HG03064 (cell line): ENCODE data around the gene SLC12A7.
"Not testable (repeated sequence)": the region's sequence is repeated elsewhere in the genome, so short reads cannot be mapped to it uniquely, and the experiment has no call there.

ENCODE experiments used
- ATAC-seq: cut with Tn5 transposase; IDR thresholded peaks from one replicate; pipeline ENCODE4 v1.9.1; 2021; ENCODE audit warnings: low read depth; ENCODE audit not compliant: unreplicated experiment

SLC12A7 gene

DNA sequence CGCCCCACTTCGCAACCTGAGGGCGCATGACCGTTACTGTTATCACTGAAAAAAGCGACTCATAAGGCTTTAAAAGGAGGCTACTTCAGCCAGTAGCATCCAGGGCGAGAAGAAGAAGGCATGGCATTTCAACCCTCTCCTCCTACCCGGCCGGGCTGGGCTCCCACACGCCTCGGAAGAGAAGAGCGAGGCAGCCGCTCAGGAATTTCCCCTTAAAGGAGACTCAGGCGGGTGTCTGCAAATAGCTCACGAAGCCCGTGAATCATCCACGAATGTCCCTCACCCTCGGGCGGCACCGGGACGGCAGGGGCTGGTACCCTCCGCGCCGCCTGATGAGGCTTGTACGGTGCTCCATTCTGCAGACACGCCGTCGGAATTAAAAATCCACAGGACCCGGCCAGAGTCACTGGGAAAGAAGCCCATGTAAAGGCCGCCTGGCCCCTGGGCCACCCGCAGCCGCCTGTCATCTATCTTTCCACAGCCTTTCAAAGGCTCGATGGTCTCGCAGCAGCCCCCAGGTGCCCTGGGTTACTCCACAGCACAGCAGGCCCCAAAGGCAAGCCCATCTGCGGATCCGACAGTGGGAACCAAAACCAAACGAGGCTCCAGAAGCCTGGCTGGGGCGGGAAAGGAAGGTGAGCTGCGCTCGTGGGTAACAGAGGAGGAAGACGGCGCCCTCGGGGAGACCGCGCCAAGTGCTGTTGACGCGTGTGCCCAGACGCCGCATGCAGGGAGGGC lies 11.8 kb downstream of the SLC12A7 start:
- no peak for ATAC-seq

DNA sequence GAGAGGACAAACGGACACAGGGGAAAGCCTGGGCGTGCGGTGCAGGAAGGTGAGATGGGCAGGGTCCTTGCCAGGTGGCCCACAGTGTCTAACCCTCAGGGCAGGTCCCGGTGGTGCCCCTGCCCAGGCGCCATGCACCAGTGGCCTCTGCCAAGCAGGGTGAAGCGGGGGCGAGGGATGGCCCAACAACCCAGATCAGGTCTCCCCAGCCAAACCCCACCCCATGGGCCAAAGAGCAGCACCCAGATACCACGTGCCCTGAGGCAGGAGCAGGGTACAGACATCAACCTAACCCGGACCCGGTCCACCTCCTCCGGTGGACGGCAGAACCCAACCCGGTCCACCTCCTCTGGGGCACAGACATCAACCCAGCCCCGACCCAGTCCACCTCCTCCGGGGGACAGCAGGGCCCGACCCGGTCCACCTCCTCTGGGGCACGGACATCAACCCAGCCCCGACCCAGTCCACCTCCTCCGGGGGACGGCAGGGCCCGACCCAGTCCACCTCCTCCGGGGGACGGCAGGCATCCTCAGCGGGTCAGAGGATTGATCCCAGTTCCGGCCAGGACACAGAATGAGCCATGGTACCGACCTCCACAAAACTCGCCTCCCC lies 12.8 kb downstream of the SLC12A7 start:
- no peak for ATAC-seq

DNA sequence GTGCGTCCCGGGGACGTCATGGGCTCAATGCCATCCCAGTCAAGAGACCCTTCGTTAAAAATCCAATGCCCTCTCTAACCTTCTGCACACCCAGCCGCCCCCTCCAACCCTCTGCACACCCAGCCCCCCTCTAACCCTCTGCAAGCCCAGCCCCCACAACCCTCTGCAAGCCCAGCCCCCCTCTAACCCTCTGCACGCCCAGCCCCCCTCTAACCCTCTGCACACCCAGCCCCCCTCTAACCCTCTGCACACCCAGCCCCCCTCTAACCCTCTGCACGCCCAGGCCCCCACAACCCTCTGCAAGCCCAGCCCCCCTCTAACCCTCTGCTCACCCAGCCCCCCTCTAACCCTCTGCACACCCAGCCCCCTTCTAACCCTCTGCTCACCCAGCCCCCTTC lies 13.9 kb downstream of the SLC12A7 start:
- ATAC-seq = not testable (repeated sequence)

DNA sequence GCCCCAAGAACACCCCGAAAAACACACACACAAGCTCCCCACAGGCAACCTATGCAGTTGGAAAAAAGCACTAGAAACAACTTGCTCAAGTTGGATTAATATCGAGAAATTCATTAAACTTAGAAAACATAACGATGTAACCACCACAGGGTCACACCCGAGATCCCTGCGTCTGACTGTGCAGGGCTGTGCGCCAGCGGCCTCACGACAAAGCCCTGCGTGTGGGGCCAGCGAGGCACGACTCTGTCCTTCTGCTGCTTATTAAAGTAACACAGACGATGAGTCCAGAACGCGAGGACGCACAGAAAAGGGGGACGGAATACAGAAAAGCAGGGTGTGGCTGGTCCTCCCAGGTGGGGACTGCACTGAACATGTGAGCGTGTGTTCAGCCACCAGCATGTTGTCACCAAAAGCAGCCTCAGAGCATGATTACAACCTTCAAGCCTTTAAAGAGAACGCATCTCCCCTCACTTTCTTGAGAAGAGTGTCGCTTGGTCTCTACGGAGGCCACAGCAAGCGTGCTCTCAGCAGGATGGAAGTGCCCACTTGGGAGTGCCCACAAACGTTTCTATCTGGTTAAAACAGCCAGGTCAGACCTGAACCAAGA lies 14.4 kb downstream of the SLC12A7 start:
- ATAC-seq = no peak

DNA sequence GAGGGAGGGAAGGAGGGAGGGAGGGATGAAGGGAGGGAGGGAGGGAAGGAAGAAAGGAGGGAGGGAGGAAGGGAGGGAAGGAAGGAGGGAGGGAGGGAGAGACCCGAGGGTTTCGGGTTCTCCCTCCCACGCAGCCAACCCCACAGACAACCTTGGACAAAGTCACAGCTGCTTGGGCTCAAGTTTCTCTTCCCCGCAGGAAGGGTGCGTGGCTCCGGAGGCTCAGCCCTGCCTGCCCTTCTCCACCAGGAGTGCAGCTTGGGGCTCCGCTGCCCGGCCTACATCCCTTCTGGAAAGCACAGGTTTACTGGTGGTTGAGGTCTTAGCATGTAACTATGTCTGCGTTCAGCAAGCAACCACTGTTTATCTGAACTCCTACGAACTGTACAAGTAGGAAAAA lies 15.0 kb downstream of the SLC12A7 start:
- no peak for ATAC-seq

DNA sequence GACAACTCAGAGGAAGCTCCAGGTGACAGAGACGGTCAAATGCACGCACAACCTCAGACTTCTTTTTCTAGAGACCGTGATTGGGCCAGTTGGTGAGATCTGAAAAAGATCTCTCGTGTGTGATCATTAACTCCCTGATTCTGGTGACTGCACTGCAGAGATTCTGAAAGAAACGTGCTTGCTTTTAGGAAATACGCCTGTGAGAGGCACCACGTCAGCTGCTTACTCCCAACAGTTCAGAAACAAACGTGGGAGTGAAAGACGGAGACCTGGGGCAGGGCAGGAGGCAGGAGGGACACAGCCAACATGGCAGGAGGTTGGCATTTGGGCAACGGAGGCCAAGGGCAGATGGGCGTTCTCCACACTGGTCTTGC lies 15.9 kb downstream of the SLC12A7 start:
- no peak for ATAC-seq

DNA sequence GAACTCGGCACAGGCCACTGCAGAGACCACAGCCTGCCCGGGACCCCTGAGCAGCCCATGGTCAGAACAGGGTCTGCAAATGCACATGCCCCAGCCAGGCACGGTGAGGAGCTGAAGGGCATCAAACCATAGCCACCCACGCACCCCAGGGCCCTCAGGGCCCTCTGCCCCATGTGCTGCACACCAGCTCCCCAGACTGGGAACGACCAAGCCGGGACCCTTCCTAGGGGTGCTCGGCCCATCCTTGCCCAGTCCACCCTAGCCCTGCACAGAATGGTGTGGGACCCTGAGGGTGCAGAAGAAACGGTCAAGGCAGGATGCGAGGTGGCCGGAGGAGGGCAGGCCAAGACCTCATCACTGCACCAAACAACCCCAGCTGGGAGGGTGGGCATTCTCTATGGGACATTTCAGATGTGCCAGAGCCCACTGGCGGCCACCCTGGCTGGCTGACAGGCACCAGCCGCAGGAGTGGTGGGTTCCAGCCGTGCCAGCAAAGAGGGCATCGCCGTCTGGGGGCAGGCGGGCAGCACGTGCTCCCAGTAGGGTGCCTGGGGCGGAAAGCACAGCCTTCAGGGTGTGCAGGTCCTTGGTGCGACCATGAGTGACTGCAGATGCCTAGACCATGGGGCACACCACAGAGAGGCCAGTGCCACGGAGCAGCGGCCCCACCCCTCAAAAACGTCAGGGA lies 16.4 kb downstream of the SLC12A7 start:
- no peak for ATAC-seq

DNA sequence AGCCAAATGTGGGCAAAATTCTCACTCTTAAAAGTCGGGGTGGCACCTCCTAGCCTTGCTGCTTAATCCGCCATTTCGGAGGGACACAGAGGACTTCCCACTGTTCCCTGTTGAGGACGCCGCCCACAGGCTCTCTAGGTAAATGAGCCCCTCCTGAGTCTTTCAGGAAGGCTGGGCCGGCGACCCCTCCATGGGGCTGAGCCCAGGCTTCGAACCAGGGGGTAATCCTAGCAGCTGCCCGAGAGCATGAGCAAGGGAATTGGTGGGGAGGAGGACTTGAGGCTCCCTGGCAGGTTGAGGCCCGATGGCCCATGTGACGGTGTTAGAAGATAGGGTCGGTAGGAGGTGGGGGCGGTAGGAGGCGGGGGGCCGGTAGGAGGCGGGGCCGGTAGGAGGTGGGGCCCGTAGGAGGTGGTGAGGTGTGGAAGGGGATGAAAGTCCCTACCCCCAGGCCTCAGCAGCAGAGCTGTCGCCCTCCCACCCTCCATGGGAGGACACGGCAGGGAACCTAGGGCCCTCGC lies 17.1 kb downstream of the SLC12A7 start:
- no peak for ATAC-seq

DNA sequence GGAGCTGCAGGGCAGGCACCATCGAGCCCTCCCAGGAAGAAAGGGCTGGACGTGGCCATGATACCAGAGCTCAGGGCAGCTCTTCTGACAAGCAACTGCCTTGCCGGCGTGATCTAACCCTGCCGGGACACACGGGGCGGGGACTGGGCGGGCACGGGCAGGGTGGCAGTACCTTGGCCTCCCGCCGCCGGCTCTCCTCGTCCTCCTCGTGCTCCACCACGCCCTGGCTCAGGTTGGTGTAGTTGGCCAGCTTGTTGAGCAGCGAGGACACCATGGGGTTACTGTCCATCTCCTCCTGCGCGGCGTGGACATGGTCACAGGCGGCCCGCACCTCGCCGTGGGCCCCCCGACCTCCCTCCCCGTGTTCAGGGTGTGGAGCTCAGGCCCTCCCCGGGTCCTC lies 18.5 kb downstream of the SLC12A7 start:
- no peak for ATAC-seq

DNA sequence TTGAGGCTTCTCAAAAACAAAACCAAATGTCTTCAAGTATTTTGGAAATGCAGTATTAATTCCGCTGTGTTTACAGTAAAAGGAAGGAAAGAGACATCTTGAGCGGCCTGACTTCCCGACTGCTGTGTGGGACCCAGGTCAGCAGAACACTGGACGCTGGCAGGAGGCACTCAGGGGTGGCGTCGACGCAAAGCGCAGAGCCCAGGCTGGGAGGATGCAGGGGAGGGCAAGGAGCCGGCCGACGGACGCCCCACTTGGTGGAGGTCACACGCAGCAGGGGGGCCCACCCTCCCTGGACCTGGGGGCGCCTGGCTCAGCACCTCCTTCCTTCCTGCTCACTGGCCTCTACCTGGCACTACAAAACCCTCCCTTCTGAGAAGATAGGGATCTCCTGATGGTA lies 19.7 kb downstream of the SLC12A7 start:
- ATAC-seq = no peak

DNA sequence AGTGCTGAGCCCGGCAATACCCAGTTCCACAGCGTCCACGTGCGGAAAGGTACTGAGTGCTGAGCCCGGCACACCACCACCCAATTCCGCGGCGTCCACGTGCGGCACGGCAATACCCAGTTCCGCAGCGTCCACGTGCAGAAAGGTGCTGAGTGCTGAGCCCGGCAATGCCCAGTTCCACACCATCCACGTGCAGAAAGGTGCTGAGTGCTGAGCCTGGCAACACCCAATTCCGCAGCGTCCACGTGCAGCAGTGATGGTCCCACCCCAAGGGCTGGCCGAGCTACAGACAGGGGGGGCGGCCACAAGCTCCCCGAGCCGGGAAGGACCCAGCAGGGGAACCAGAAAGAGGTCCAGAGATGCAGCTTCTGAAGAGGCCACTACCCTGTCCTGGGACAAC lies 20.2 kb downstream of the SLC12A7 start:
- ATAC-seq = no peak

DNA sequence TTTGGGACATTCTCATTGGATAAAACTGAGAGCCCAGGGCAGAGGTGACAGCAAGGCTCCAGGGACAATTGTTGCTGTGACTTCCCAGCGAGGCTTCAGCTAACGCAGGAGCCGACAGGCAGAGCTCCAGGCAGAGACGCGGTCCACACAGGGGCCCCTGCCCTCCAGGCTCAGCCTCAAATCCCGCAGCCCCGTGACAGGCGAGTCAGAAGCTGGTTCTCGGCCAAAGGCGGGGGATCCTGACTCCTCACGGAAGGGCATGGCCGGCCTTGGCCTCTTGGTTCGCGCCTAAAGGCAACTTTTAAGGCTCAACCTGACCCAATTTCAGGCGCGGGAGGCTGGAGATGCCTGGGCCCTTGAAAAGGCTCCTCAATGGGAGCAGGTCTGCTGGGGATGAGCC lies 21.3 kb downstream of the SLC12A7 start:
- no peak for ATAC-seq

DNA sequence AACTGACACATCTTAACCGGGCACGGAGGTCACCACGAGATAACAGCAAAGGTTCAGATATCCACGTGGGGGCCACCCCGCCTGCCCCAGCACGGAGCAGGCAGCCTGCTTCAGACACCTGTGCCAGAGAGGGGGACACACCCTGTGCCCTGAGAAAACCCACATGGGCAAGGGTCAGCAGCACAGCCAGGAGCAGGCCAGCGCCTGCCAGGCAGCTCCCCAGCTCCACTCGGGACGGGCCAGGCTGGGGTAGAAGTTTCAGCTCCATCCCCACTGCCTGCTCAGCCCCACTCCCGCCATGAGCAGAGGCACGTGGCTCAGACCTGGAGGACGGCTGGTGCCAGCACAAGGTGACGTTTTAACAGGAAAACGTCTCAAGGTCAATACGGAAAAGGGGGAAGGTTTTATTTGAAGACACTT lies 22.2 kb downstream of the SLC12A7 start:
- no peak for ATAC-seq

DNA sequence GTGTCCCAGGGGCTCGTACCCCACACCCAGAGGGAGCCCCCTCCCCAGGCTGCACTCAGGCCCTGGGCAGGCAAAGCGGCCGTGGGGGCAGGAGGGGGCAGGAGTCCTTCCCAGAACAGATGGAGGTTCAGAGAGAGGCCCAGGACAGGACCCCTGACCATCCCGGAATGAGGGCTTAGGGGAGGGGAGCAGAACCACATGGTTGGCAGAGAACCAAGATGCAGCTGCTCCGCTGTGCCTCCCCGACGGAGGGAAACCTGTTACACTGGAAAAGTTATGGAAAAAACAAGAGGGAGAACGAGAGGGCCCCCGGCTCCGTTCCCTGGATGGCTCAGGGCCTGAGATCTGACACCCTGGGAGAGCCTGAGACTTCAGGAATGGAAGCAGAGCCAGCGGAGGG lies 22.7 kb downstream of the SLC12A7 start:
- ATAC-seq = no peak

DNA sequence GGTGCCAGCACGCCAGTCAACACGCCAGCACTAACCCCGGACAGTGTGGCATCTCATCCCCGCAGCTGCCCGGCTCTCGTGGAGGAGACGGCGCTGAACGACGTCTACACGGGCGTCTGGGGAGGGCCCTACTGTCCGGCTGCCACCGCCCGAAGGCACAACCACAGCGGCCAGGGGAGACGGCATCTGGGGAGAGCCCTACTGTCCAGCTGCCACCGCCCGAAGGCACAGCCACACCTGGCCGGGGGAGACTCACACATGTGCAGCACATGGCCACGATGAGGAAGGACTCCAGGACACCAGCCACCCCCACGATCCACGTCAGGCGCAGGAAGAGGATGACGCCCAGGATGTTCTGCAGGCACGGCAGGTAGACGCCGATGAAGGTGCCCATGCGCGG lies 23.1 kb downstream of the SLC12A7 start:
- ATAC-seq = no peak

DNA sequence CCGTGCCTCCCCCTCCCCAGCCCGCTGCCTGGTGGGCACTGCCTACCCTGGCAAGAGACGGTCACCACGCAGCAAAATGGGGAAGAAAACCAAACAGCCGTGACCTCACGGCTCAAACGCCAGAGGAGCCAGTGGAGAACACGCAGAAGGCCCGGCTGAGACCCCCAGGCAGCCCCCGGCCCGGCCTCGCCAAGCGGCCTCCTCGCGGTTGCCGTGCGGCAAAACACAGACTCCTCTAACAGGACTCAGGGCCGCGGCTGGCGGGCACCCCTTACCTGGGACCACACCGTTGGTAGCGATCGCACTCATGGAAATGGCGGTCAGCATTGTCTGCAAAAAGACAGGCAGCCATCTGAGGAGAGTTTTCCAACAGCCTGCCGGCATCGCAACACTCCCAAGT lies 23.8 kb downstream of the SLC12A7 start:
- ATAC-seq = no peak

DNA sequence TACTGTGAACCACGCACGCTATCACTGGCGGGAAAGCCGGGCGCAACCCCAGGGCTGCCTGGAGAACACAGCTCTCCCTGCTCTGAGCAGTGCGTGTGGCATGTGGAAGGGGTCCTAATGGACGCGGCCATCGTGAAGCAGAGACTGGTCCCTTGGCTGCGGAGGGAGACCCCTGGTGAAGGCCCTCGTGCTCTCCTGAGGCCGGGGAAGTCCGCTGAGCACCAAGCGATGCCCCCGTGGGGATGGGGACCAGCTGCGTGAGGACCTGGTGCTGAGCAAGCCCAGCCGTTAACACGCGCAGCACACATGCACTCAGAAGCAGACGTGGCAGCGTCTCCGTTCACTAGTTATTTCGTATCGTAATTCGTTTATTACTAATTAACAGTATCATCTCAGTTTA lies 24.4 kb downstream of the SLC12A7 start:
- ATAC-seq = no peak

DNA sequence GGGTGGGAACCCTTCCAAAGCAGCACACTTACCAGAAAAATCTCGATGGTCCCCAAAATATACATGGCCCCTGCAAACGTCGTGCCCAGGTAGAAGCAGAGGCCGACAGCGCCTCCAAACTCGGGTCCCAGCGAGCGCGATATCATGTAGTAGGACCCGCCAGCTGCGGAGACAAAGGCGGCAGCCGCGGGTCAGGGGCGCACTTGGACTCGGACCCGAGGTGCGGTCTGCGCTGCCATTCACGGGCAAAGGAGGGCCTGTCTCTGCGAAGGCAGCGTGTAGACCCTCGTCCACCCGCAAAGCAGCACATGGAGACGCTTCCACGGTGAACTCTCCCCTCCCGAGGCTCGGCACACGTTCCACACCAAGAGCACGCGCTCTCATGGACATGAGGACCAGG lies 25.0 kb downstream of the SLC12A7 start:
- no peak for ATAC-seq

DNA sequence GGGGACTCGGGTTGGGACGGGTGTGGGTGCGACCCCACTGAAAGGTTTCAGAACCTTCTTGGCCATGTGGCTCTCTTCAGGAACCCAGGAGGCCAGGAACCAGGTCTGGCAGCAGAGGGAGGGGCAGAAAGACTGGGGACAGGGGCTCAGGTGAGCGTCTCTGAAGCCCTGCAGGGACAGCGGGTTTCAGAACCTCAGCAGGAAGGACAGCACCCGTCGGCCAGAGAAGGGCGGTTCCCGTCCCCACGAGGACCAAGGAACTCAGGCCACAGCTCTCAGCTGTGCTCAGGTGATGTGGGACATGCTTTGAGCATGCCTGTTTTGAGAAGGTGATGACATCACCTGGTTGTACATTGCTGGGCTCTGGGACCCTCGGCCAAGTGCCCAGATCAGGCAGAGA lies 25.7 kb downstream of the SLC12A7 start:
- no peak for ATAC-seq

DNA sequence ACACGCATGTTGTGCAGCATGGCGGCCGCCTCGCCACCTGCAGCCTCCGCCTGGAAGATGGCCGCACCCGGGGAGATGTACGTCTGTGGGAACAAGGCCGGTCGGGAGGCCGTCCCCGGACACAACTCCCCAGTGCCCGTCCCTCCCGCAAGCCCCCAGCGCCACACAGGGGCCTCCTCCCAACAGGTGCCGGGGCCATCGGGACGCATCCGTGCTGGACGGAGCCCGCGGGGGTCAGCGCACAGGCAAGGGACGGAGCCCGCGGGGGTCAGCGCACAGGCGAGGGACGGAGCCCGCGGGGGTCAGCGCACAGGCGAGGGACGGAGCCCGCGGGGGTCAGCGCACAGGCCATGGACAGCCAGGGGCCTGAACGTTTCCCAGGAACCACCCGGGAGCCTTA lies 26.5 kb downstream of the SLC12A7 start:
- no peak for ATAC-seq

DNA sequence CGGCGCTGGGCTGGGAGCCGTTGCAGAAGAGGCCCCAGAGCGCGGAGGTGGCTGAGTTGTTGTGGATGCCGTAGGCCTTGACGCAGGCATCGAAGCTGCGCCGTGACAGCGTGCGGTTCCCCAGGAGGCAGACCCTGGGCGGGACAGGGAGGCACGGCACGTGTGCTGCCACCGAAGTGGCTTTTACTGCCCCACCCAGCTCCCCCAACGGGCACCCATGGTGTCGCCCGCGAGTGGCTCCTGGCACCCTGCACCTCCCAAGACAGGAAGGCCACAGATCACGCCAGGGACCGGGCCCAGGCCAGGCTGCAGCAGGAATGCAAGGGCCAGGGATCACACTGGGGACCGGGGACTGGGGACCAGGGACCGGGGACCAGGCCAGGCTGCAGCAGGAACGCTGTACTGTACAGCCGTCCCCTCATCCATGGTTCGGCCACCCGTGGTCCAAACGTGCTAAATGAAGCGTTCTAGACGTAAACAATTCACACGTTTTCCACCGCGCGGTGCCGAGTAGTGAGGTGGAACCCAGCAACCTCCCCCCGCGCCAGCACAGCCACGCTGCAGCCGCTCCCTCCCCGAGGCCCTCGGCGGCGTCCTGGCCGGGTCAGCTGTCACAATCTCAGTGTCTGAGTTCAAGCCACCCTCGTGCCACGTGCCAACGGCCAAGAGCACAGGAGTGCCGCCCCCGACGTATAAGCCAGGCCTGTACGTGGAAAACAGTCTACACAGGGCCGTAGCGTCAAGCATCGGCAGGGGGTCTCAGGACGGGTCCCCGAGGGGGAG lies 27.8 kb downstream of the SLC12A7 start:
- ATAC-seq = no peak
